HepG2 (cell line): ENCODE data around the gene SCAPER. TPM values are rescaled to one million over a fixed set of nuclear protein-coding genes. Genes with fewer than 3 reads are reported as not detected.

Source experiments
- ATF1 ChIP-seq: IDR thresholded peaks from 2 replicates; pipeline ENCODE4 v1.6.1; 2016; ENCODE audit warnings: mild to moderate bottlenecking, control low read depth
- CCAR2 ChIP-seq: fragments of 200-400 bp; formaldehyde crosslinking; optimal IDR thresholded peaks from 2 replicates; pipeline ENCODE3; 2018; ENCODE audit warnings: low read depth, mild to moderate bottlenecking, low read length, moderate library complexity
- CENPX ChIP-seq: sonication (generic); formaldehyde crosslinking; IDR thresholded peaks from 2 replicates; pipeline ENCODE4 v1.9.0; 2021; ENCODE audit warnings: mild to moderate bottlenecking, missing genetic modification reagents, moderate library complexity
- CREB3 ChIP-seq: sonication (generic); formaldehyde crosslinking; IDR thresholded peaks from 2 replicates; pipeline ENCODE4 v1.5.0; 2020; ENCODE audit warnings: missing genetic modification reagents
- FOXK1 ChIP-seq: sonication (generic); formaldehyde crosslinking; IDR thresholded peaks from 2 replicates; pipeline ENCODE4 v1.4.0; 2020; ENCODE audit warnings: low read depth, missing genetic modification reagents, borderline replicate concordance
- GATAD1 ChIP-seq: IDR thresholded peaks from 2 replicates; pipeline ENCODE4 v1.6.1; 2016; ENCODE audit warnings: missing genetic modification reagents, missing compliant biosample characterization
- GATAD2A ChIP-seq: IDR thresholded peaks from 2 replicates; pipeline ENCODE4 v1.6.1; 2016
- HDAC1 ChIP-seq: sonication (generic); formaldehyde crosslinking; IDR thresholded peaks from 2 replicates; pipeline ENCODE4 v1.5.1; 2020; ENCODE audit warnings: mild to moderate bottlenecking, missing genetic modification reagents
- NR2F1 ChIP-seq, 2 experiments: fragments of 450-650 bp in 1 of 2; formaldehyde crosslinking in 1 of 2; IDR thresholded peaks; 2 replicates each; pipeline versions ENCODE4 v1.5.0 to v1.6.1; 2016 to 2020; ENCODE audit warnings: mild to moderate bottlenecking in 1 of 2, missing compliant biosample characterization in 1 of 2, missing genetic modification reagents in 1 of 2, moderate library complexity in 1 of 2
- NR2F2 ChIP-seq: IDR thresholded peaks from 2 replicates; pipeline ENCODE4 v1.6.1; 2012; ENCODE audit warnings: low read depth, inconsistent platforms, borderline replicate concordance
- NR2F6 ChIP-seq, 2 experiments: IDR thresholded peaks; 2 replicates each; pipeline ENCODE4 v1.6.1; 2016; ENCODE audit warnings: antibody characterized with exemption in 1 of 2, mild to moderate bottlenecking in 1 of 2
- NR3C1 ChIP-seq: sonication (generic); formaldehyde crosslinking; IDR thresholded peaks from 2 replicates; pipeline ENCODE4 v1.4.0; 2020; ENCODE audit warnings: missing genetic modification reagents
- RBAK ChIP-seq: sonication (generic); formaldehyde crosslinking; IDR thresholded peaks from 2 replicates; pipeline ENCODE4 v1.5.1; 2020; ENCODE audit warnings: mild to moderate bottlenecking, missing genetic modification reagents
- RXRA ChIP-seq: sonication (generic); formaldehyde crosslinking; IDR thresholded peaks from 2 replicates; pipeline ENCODE4 v1.5.1; 2020; ENCODE audit warnings: missing genetic modification reagents
- TBX2 ChIP-seq: sonication (generic); formaldehyde crosslinking; IDR thresholded peaks from 2 replicates; pipeline ENCODE4 v1.5.0; 2020; ENCODE audit warnings: missing genetic modification reagents, mild to moderate bottlenecking, borderline replicate concordance
- TEAD3 ChIP-seq: optimal IDR thresholded peaks from 2 replicates; pipeline ENCODE3; 2016; ENCODE audit warnings: borderline replicate concordance
- THAP9 ChIP-seq: sonication (generic); formaldehyde crosslinking; IDR thresholded peaks from 2 replicates; pipeline ENCODE4; 2020; ENCODE audit warnings: missing genetic modification reagents, mild to moderate bottlenecking, borderline replicate concordance
- ZMYM4 ChIP-seq: sonication (generic); formaldehyde crosslinking; IDR thresholded peaks from 2 replicates; pipeline ENCODE4 v1.8.1; 2023; ENCODE audit warnings: mild to moderate bottlenecking, missing genetic modification reagents
- ZNF138 ChIP-seq: sonication (generic); formaldehyde crosslinking; IDR thresholded peaks from 2 replicates; pipeline ENCODE4 v1.5.0; 2020; ENCODE audit warnings: mild to moderate bottlenecking, low read depth, missing genetic modification reagents
- ZNF468 ChIP-seq: sonication (generic); formaldehyde crosslinking; IDR thresholded peaks from 2 replicates; pipeline ENCODE4 v1.8.0; 2022; ENCODE audit warnings: mild to moderate bottlenecking, moderate library complexity, missing genetic modification reagents
- ZNF761 ChIP-seq: sonication (generic); formaldehyde crosslinking; conservative IDR thresholded peaks from 2 replicates; pipeline ENCODE4 v1.4.0; 2020; ENCODE audit warnings: mild to moderate bottlenecking, missing genetic modification reagents
- ZNF879 ChIP-seq: sonication (generic); formaldehyde crosslinking; IDR thresholded peaks from 2 replicates; pipeline ENCODE4 v1.8.1; 2023; ENCODE audit warnings: missing genetic modification reagents
- polyA plus RNA-seq, 8 experiments: library from polyadenylated mRNA; depleted of rRNA in 3 of 8; stranded (reverse) in 7 of 8; unstranded in 1 of 8; fragments of >200 nt; fragmentation: Illumina TruSeq in 4 of 8; extraction: Trizol in 4 of 8; gene quantifications; 2 replicates each; pipeline versions ENCODE4 v1.2.1 to v1.2.3, GENCODE V29; 2011 to 2016; ENCODE audit warnings: low read depth in 4 of 8, missing spikeins in 1 of 8, mixed read lengths in 1 of 8; ENCODE audit not compliant: insufficient read depth in 1 of 8
- total RNA-seq, 5 experiments: library from RNA; depleted of rRNA; stranded (reverse); fragments of >200 nt; fragmentation: Illumina TruSeq; extraction: Trizol; gene quantifications; 2 replicates each; pipeline ENCODE4 v1.2.3, GENCODE V29; 2016; ENCODE audit warnings: low read depth in 1 of 5
- TF ChIP-seq, protein P1 (sequence below): sonication (generic); formaldehyde crosslinking; IDR thresholded peaks from 2 replicates; pipeline ENCODE4 v1.5.1; 2020; ENCODE audit warnings: mild to moderate bottlenecking, missing genetic modification reagents, borderline replicate concordance
- TF ChIP-seq, protein P2 (sequence below): sonication (generic); formaldehyde crosslinking; IDR thresholded peaks from 2 replicates; pipeline ENCODE4 v1.8.1; 2023; ENCODE audit warnings: mild to moderate bottlenecking, missing genetic modification reagents
- TF ChIP-seq, protein P3 (sequence below): sonication (generic); formaldehyde crosslinking; IDR thresholded peaks from 2 replicates; pipeline ENCODE4 v1.4.0; 2020; ENCODE audit warnings: mild to moderate bottlenecking, low read depth, missing genetic modification reagents

SCAPER gene
- total and polyA plus RNA-seq, 2 of the 13 experiments (the other 11 are each of a cell fraction or from before 2014, with no cell fraction given): 4.3 to 10.5 TPM

GRCh38 chr15:76576523-76577279 lies 328.4 kb downstream of the SCAPER start (continued):
- no peak for TF ChIP-seq GATAD1 (CRISPR knock-in tag)
- TF ChIP-seq ZNF761: no peak
- no peak for TF ChIP-seq ZNF138 (CRISPR knock-in tag)
- TF ChIP-seq RXRA (CRISPR knock-in tag): peak; percentile 55
- peak; percentile 53; the same call in 1 of the 2 replicates for TF ChIP-seq THAP9
- peak; percentile 24; the same call in 1 of the 2 replicates for TF ChIP-seq GATAD2A (CRISPR knock-in tag)
- TF ChIP-seq, protein P1, sequence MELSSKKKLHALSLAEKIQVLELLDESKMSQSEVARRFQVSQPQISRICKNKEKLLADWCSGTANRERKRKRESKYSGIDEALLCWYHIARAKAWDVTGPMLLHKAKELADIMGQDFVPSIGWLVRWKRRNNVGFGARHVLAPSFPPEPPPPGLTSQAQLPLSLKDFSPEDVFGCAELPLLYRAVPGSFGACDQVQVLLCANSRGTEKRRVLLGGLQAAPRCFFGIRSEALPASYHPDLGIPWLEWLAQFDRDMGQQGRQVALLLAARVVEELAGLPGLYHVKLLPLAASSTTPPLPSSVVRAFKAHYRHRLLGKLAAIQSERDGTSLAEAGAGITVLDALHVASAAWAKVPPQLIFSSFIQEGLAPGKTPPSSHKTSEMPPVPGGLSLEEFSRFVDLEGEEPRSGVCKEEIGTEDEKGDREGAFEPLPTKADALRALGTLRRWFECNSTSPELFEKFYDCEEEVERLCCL (CRISPR knock-in tag): no peak
- TF ChIP-seq ZNF879: no peak
- TF ChIP-seq NR2F1 (CRISPR knock-in tag; IDR thresholded peaks at IDR 0.05): peak; percentile 37 to 59; a peak in 3 of 4 replicates
- peak; percentile 67 for TF ChIP-seq ZMYM4 (CRISPR knock-in tag)
- TF ChIP-seq ZNF468 (CRISPR knock-in tag): no peak
- TF ChIP-seq NR3C1 (CRISPR knock-in tag): no peak
- TF ChIP-seq, protein P2, sequence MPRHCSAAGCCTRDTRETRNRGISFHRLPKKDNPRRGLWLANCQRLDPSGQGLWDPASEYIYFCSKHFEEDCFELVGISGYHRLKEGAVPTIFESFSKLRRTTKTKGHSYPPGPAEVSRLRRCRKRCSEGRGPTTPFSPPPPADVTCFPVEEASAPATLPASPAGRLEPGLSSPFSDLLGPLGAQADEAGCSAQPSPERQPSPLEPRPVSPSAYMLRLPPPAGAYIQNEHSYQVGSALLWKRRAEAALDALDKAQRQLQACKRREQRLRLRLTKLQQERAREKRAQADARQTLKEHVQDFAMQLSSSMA (CRISPR knock-in tag): no peak
- TF ChIP-seq HDAC1 (CRISPR knock-in tag): no peak
- TF ChIP-seq ATF1 (CRISPR knock-in tag): no peak
- no peak for TF ChIP-seq CENPX (CRISPR knock-in tag)
- no peak for TF ChIP-seq FOXK1 (CRISPR knock-in tag)
- TF ChIP-seq TBX2 (CRISPR knock-in tag): 0 out of 2 replicates have a peak, but pooled peaks have one; percentile 21
- TF ChIP-seq NR2F6 (IDR thresholded peaks at IDR 0.05): peak; percentile 64
- peak; percentile 79 for TF ChIP-seq NR2F6 (CRISPR knock-in tag; IDR thresholded peaks at IDR 0.05)
- TF ChIP-seq TEAD3 (CRISPR knock-in tag): peak; percentile 86
- TF ChIP-seq RBAK (CRISPR knock-in tag): no peak
- TF ChIP-seq NR2F2: 0 out of 2 replicates have a peak, but pooled peaks have one; percentile 34
- TF ChIP-seq, protein P3, sequence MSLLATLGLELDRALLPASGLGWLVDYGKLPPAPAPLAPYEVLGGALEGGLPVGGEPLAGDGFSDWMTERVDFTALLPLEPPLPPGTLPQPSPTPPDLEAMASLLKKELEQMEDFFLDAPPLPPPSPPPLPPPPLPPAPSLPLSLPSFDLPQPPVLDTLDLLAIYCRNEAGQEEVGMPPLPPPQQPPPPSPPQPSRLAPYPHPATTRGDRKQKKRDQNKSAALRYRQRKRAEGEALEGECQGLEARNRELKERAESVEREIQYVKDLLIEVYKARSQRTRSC (CRISPR knock-in tag): no peak
- no peak for TF ChIP-seq CREB3 (CRISPR knock-in tag)
- TF ChIP-seq CCAR2: no peak
